GM10248 (cell line): Measurements from ENCODE around the gene FUZ.

Experiments
- CTCF ChIA-PET: fragments of 300-600 bp; sonication (Branson Sonifier 250); formaldehyde crosslinking; extraction: SDS; loops from one replicate; lab custom pipeline; 2021; ENCODE audit warnings: antibody characterized with exemption; lab: Yijun Ruan, JAX
- POLR2A ChIA-PET: fragments of 350-650 bp; sonication (Branson Sonifier 250); formaldehyde crosslinking; extraction: SDS; loops from one replicate; lab custom pipeline; 2020; ENCODE audit warnings: antibody characterized with exemption; lab: Yijun Ruan, JAX
- DNase-seq: peaks from one replicate; pipeline ENCODE4 v3.0.0; 2012; ENCODE audit errors: extremely low spot score
- TF ChIP-seq, protein P1 (sequence below): IDR thresholded peaks from 2 replicates; pipeline ENCODE4 v1.5.1; 2012; ENCODE audit warnings: mild to moderate bottlenecking, low read depth; ENCODE audit errors: extremely low read depth, missing control alignments, control extremely low read depth

The FUZ gene

DNA sequence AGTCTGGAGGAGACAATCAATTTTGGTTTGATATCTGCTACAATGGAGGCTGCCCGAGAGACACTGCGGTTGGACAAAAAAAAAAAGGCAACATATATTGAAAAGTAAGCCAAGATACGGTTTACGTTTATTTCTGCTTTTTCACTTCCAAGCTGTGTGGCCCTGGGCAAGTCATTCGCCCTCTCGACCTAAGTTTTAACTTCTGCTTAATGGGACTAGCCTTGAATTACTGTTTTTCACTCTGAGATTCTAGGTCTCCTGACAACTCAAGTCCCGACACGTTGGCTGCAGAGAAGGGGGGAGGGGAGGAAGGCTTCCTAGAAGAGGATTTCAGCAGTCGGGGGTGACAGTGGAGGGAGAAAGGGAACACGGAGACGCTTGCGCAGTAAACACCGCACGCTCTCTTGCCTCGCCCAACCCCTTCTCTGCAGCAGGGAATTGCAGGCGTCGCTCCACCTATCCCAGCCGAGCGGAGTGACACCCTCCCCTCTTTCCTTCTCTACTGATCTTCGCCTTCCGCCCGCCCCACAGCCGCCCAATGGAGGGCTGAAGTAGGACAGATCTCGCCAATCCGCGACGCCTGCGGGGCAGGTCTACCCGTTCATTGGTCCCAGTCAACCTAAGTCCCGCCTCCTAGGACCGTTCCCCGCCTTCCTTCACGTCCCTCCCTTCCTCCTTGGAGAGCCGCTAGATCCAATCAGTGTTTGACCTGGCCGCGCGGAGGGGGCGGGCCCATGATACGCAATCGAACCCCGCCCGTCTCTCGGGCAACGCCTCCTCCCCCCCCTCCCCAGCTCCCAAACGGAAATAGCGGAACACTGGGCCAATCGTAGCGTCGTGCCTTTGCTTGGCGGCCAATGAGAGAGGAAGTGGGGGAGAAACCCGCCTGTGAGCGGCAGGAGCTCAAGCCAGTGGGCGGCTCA, 46.8 kb downstream of the FUZ start:
- DNase-seq: peak; percentile 100
- CTCF ChIA-PET: interaction anchor here (1.0 to 1.1 kb wide), 2 partner anchors 17 to 47 kb away, joined by 3 to 4 read pairs; partner anchors contain the start of gene FUZ
- TF ChIP-seq, protein P1, sequence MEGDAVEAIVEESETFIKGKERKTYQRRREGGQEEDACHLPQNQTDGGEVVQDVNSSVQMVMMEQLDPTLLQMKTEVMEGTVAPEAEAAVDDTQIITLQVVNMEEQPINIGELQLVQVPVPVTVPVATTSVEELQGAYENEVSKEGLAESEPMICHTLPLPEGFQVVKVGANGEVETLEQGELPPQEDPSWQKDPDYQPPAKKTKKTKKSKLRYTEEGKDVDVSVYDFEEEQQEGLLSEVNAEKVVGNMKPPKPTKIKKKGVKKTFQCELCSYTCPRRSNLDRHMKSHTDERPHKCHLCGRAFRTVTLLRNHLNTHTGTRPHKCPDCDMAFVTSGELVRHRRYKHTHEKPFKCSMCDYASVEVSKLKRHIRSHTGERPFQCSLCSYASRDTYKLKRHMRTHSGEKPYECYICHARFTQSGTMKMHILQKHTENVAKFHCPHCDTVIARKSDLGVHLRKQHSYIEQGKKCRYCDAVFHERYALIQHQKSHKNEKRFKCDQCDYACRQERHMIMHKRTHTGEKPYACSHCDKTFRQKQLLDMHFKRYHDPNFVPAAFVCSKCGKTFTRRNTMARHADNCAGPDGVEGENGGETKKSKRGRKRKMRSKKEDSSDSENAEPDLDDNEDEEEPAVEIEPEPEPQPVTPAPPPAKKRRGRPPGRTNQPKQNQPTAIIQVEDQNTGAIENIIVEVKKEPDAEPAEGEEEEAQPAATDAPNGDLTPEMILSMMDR: no peak
- POLR2A ChIA-PET: interaction anchor here (0.5 to 1.0 kb wide), 8 partner anchors 18 to 797 kb away, joined by 3 to 7 read pairs (median 4); partner anchors contain the start of genes AKT1S1, KCNC3, NOSIP and PTOV1

DNA sequence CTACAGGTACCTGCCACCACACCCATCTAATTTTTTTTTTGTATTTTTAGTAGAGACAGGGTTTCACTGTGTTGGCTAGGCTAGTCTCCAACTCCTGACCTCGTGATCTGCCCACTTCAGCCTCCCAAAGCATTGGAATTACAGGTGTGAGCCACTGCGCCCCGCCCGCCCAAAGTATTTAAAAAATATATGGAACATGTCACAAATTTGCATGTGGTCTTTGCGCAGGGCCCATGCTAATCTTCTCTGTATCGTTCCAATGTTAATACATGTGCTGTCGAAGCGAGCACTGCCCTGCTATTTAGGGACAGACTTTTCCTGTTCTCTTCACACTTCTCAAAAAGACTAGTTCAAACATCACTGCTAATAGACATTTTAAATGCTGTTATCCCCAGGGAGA, 48.8 kb downstream of the FUZ start:
- CTCF ChIA-PET: no interaction called here
- POLR2A ChIA-PET: interaction anchor here (1.7 kb wide), 1 partner anchor 88 kb away, joined by 4 read pairs; no protein-coding TSS in a partner anchor

GRCh38 chr19:49763230-49763629, 49.9 kb downstream of the FUZ start, which contains the start of gene TSKS:
Gene TSKS (minus strand): TSS chr19:49763306. CDS start chr19:49763247, 59 bp downstream.
- DNase-seq: no peak
- ChIA-PET POLR2A (no interaction called here), CTCF (no interaction called here)
- TF ChIP-seq, protein P1: no peak

More for the DNA sequence above, 48.8 kb downstream of the FUZ start:
- TF ChIP-seq, protein P1: no peak
- DNase-seq: no peak

DNA sequence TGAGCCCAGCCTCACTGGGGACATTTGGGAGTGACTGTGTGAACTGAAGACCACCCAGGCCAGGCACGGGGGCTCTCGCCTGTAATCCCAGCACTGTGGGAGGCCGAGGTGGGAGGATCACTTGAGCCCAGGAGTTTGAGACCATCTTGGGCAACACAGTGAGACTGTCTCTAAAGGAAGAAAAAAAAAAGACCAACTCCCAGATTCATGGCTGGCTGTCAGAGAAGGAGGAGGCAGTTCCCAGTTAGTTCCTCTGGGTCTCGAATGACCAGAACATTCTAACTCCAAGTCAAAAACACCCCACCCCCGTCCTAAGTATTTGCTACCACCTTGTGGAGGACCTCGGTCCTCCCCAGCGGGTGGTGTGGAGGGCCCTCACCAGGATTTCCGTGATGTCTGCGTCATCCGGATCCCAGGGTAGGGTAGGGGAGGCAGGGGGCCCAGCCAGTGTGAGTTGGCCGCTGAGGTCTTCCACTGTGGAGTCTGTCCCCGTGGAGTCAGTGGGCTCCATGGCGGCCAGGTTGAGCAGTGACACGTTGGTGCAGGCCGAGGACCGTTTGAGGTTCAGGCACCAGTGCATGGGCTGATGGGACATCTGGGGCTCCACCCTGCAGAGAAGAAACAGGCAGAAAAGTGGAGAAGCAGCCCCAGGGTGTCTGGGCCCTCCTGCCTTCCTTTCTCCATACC, 51.3 kb downstream of the FUZ start:
- POLR2A ChIA-PET: no interaction called here
- TF ChIP-seq, protein P1: no peak
- CTCF ChIA-PET: no interaction called here
- no peak for DNase-seq

- no peak for DNase-seq
- ChIA-PET CTCF (no interaction called here), POLR2A (no interaction called here)
- TF ChIP-seq, protein P1: no peak
Observed at GRCh38 chr19:49761249-49761624, 51.9 kb downstream of the FUZ start.

DNA sequence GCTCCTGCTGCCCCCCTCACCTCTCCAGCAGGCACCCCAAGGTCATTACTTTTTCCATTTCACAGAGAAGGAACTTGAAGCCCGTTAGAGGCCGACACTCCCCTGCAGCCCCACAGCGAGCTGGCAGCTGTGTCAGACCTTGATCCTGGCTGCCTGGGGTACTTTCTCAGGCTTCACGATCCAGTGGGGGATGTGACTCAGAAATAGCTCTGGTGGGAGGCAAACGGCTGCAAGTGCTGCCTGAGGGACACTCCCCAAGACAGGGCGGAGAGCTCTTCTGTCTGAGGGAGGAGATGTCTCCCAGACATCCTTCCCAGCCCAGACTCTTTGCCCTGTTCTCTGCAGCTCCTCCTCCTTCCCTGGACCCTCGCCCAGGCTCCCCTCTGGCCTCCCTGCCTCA, 54.8 kb downstream of the FUZ start:
- TF ChIP-seq, protein P1: no peak
- no peak for DNase-seq
- ChIA-PET POLR2A (no interaction called here), CTCF (interaction anchor here (1.7 kb wide), 1 partner anchor 23 kb away, joined by 5 read pairs; no protein-coding TSS in a partner anchor)
